ENCODE results near the gene ORAI3. TPM values are rescaled to one million over a fixed set of nuclear protein-coding genes. Genes with fewer than 3 reads are reported as not detected.

The ORAI3 gene
- total RNA-seq, 1 experiment from 2014 or later = 10.8 TPM

- TF ChIP-seq GABPB1 (CRISPR knock-in tag; IDR thresholded peaks at IDR 0.05) (no peak), ZNF317 (CRISPR knock-in tag; IDR thresholded peaks at IDR 0.05; ENCODE audit: borderline replicate concordance, low read depth) (no peak), STAT6 (CRISPR knock-in tag; conservative IDR thresholded peaks at IDR 0.05; ENCODE audit: low read depth) (no peak), EMX1 (CRISPR knock-in tag; IDR thresholded peaks at IDR 0.05) (no peak)
- TF ChIP-seq, protein P1, sequence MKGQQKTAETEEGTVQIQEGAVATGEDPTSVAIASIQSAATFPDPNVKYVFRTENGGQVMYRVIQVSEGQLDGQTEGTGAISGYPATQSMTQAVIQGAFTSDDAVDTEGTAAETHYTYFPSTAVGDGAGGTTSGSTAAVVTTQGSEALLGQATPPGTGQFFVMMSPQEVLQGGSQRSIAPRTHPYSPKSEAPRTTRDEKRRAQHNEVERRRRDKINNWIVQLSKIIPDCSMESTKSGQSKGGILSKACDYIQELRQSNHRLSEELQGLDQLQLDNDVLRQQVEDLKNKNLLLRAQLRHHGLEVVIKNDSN (CRISPR knock-in tag; IDR thresholded peaks at IDR 0.05) = no peak
Measured at GRCh38 chr16:30958175-30959079, 9.6 kb downstream of the ORAI3 start (continued).

DNA sequence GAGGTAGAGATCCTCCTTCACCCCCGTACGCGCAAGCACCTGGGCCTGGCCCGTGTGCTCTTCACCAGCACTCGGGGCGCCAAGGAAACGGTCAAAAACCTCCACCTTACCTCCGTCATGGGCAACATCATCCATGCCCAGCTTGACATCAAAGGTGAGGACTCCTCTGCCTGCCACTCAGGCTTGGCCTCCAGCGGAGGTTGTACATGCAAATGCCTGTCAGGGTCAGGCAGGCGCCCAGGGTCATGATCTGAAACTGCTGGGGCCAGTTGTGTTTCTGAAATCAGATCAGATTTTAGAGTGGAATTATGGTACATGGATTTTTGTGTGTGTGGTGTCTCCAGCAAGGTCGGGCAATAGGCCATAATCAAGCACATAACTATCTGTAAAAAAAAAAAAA, 12.5 kb downstream of the ORAI3 start:
- H3K9me3 Mint-ChIP-seq = no peaks in the 10 kb centered on the region
- no peak overlapping the region for H3K27ac Mint-ChIP-seq
- H3K36me3 Mint-ChIP-seq = peaks cover 62% of the 10 kb centered on the region
- CTCF ChIA-PET = no interaction called here
- ATAC-seq = no peak
- peaks cover 8% of the 10 kb centered on the region for H3K4me1 Mint-ChIP-seq
- H3K4me3 Mint-ChIP-seq = no peak overlapping the region
- POLR2A ChIA-PET = no interaction called here
- peaks cover under 1% of the 10 kb centered on the region; the same call in 1 of the 2 replicates for H3K27me3 Mint-ChIP-seq (ENCODE audit: low read depth)
- no peak for DNase-seq (ENCODE audit: low spot score)
- no peak for TF ChIP-seq ZBTB21 (CRISPR knock-in tag; IDR thresholded peaks at IDR 0.05; ENCODE audit: borderline replicate concordance)
- TF ChIP-seq, protein P2, sequence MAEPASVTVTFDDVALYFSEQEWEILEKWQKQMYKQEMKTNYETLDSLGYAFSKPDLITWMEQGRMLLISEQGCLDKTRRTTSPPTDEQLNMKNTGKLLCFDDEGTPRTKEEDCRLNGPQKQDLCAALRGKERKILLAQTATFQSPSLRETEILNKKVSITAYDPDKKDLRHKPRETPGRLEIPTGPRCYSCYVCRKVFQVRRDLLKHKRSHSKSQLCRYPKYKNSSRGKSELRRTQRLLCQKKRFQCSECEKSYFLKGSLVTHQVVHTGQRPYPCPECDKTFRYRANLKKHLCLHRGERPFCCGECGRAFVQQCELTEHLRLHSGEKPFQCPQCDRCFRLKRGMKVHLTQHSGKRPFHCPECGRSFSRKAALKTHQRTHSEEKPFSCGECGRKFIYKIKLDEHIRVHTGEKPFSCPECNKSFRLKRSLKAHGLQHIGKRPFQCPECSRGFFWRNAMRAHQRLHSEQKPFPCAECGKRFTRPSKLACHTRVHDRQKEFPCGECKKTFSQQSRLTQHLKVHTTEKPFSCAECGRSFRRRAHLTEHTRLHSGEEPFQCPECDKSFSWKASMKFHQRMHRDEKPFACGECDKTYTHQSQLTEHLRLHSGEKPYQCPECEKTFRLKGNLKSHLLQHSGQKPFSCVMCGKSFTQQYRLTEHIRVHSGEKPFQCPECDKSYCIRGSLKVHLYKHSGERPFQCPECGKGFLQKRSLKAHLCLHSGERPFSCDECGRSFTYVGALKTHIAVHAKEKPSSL (CRISPR knock-in tag; conservative IDR thresholded peaks at IDR 0.05) = no peak
- no peak for TF ChIP-seq SOX15 (CRISPR knock-in tag; IDR thresholded peaks at IDR 0.05)
- no peak for TF ChIP-seq TEAD4 (CRISPR knock-in tag; IDR thresholded peaks at IDR 0.05)
- TF ChIP-seq, protein P3, sequence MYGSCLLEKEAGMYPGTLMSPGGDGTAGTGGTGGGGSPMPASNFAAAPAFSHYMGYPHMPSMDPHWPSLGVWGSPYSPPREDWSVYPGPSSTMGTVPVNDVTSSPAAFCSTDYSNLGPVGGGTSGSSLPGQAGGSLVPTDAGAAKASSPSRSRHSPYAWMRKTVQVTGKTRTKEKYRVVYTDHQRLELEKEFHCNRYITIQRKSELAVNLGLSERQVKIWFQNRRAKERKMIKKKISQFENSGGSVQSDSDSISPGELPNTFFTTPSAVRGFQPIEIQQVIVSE (CRISPR knock-in tag; IDR thresholded peaks at IDR 0.05; ENCODE audit: borderline replicate concordance) = no peak
- TF ChIP-seq, protein P4, sequence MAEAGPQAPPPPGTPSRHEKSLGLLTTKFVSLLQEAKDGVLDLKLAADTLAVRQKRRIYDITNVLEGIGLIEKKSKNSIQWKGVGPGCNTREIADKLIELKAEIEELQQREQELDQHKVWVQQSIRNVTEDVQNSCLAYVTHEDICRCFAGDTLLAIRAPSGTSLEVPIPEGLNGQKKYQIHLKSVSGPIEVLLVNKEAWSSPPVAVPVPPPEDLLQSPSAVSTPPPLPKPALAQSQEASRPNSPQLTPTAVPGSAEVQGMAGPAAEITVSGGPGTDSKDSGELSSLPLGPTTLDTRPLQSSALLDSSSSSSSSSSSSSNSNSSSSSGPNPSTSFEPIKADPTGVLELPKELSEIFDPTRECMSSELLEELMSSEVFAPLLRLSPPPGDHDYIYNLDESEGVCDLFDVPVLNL (CRISPR knock-in tag; IDR thresholded peaks at IDR 0.05; ENCODE audit: borderline replicate concordance, low read depth) = no peak
- TF ChIP-seq NFE2L1 (CRISPR knock-in tag; IDR thresholded peaks at IDR 0.05) = no peak
- TF ChIP-seq JAZF1 (CRISPR knock-in tag; IDR thresholded peaks at IDR 0.05) = no peak
- TF ChIP-seq ELF4 (CRISPR knock-in tag; IDR thresholded peaks at IDR 0.05; ENCODE audit: low read depth) = no peak
- TF ChIP-seq, protein P5, sequence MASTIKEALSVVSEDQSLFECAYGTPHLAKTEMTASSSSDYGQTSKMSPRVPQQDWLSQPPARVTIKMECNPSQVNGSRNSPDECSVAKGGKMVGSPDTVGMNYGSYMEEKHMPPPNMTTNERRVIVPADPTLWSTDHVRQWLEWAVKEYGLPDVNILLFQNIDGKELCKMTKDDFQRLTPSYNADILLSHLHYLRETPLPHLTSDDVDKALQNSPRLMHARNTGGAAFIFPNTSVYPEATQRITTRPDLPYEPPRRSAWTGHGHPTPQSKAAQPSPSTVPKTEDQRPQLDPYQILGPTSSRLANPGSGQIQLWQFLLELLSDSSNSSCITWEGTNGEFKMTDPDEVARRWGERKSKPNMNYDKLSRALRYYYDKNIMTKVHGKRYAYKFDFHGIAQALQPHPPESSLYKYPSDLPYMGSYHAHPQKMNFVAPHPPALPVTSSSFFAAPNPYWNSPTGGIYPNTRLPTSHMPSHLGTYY (CRISPR knock-in tag; IDR thresholded peaks at IDR 0.05) = no peak
- no peak for TF ChIP-seq ZNF317 (CRISPR knock-in tag; IDR thresholded peaks at IDR 0.05; ENCODE audit: borderline replicate concordance, low read depth)
- TF ChIP-seq, protein P6, sequence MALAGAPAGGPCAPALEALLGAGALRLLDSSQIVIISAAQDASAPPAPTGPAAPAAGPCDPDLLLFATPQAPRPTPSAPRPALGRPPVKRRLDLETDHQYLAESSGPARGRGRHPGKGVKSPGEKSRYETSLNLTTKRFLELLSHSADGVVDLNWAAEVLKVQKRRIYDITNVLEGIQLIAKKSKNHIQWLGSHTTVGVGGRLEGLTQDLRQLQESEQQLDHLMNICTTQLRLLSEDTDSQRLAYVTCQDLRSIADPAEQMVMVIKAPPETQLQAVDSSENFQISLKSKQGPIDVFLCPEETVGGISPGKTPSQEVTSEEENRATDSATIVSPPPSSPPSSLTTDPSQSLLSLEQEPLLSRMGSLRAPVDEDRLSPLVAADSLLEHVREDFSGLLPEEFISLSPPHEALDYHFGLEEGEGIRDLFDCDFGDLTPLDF (CRISPR knock-in tag; IDR thresholded peaks at IDR 0.05) = no peak
- TF ChIP-seq, protein P7, sequence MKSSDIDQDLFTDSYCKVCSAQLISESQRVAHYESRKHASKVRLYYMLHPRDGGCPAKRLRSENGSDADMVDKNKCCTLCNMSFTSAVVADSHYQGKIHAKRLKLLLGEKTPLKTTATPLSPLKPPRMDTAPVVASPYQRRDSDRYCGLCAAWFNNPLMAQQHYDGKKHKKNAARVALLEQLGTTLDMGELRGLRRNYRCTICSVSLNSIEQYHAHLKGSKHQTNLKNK (CRISPR knock-in tag; IDR thresholded peaks at IDR 0.05) = no peak
- TF ChIP-seq SMAD3 (CRISPR knock-in tag; IDR thresholded peaks at IDR 0.05; ENCODE audit: borderline replicate concordance) = no peak
- TF ChIP-seq, protein P8, sequence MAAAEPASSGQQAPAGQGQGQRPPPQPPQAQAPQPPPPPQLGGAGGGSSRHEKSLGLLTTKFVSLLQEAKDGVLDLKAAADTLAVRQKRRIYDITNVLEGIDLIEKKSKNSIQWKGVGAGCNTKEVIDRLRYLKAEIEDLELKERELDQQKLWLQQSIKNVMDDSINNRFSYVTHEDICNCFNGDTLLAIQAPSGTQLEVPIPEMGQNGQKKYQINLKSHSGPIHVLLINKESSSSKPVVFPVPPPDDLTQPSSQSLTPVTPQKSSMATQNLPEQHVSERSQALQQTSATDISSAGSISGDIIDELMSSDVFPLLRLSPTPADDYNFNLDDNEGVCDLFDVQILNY (CRISPR knock-in tag; IDR thresholded peaks at IDR 0.05) = no peak
- no peak for TF ChIP-seq GTF2I (CRISPR knock-in tag; conservative IDR thresholded peaks at IDR 0.05)
- TF ChIP-seq KAT7 (CRISPR knock-in tag; IDR thresholded peaks at IDR 0.05; ENCODE audit: borderline replicate concordance) = no peak

Data from WTC11 (cell line).